HG03135 (cell line): ENCODE results near the gene TNFRSF12A.

Experiments used
- ATAC-seq: cut with Tn5 transposase; IDR thresholded peaks from one replicate; pipeline ENCODE4 v1.9.1; 2021; ENCODE audit warnings: mild to moderate bottlenecking, moderate library complexity; ENCODE audit not compliant: unreplicated experiment

TNFRSF12A gene

DNA sequence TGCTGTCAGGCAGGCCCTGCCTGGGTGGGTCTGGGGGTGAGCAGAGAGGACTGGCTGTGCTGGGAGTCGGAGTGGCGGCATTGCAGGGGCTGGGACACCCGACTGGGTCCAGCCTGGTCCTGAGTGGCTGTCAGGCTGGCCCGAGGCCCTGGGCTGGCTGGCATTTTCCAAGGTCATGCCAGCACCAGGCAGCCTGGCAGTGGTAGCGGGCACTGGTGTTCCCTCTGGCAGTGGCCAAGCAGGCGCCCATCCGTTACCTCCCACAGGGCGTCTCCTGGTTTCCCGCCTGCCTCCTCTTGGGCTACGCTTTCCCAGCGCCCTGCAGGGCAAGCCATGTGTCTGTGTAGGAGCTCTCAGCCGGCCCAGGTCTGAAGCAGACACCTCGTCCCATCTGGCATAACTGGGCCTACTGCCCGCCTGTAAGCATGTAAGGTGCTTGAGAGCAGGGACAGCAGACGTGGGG lies 34.2 kb upstream of the TNFRSF12A start:
- ATAC-seq, result no peak

DNA sequence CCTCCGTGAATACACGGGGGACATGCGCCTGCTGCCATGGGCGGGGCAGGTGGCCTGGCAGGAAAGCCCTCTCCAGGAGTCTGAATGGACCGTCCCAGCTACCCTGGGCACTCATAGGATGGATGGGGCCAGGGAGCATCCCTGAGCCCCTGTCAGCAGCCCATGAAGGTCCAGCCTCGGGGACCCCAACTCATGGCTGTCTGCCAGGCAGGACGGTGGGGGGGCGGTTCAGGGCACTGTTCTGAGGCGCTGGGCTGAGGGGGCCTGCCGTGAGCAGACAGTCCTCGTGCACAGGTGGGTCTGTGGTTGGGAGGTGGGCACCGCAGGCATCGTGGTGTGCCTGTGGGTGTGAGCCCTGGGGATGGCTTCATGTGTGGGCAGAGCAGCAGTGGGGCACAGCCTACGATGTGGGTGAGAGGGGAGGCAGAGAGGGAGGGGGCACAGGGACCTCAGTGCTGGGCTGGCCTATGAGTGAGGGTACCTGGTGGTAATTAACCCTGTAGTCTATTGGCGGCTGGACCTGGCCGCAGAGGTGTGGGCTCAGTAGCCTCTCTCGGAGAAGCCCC lies 33.5 kb upstream of the TNFRSF12A start:
- no peak for ATAC-seq

DNA sequence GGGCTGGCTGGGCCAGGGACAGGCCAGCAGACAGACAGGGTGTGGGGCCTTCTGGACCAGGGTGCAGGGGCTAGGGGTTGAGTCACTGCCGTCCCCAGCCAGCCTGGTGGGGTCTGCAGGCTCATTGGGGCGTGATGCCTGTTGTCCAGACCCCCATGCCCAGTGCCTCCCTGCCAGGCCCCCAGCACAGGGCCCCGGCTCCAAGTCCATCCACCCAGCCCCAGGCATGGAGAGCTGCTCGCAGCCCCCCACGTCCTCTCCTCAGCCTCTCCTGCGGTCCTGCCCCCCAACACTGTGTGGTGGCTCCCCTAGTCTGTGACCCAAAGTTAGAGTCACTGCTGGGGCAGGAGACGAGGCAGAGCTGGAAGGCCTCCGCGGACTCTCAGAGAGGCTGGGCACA lies 32.9 kb upstream of the TNFRSF12A start:
- ATAC-seq, result no peak

DNA sequence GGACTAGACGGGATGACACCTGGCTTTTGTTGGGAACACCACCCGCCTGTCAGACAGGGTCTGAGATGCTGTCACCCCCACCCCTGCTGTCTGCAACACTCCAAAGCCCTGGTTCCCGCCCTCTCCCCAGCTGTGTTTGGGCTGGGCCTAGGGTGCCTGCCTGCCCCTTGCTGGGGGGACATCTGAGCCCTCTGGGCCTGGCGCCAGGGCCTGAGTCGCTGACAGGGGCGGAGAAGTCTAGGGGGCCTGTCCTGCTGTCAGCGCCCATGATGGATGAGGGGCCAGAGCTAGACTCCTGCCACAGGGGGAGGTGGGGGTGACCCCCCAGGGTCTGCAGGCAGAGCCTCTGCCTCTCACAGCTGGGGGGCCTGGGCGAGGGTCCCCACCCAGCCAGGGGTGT lies 32.3 kb upstream of the TNFRSF12A start:
- ATAC-seq, result no peak

DNA sequence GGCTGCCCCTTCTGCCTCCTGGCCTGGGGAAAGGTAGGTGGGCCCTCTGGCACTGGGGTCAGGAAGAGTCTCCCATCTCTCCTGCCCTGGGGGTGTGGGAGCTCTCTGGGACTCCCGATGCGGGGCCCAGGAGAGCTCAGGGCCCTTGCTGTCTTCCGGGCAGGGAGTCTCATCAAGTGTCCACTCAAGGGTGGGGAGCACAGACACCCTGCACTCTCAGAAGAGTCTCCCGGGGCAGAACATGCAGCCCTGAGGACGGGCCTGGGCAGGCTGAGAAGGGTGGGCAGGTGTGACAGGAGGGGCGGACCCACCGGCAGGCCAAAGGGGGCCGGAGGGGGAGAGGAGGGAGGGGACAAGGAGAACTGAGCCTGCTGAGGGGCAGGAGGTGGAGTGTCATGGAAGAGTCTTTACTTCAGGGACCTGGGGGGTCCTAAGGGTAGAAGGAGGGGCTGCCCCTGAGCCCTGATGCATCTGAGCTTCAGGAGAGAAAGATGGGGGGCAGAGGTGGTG lies 31.5 kb upstream of the TNFRSF12A start:
- no peak for ATAC-seq

DNA sequence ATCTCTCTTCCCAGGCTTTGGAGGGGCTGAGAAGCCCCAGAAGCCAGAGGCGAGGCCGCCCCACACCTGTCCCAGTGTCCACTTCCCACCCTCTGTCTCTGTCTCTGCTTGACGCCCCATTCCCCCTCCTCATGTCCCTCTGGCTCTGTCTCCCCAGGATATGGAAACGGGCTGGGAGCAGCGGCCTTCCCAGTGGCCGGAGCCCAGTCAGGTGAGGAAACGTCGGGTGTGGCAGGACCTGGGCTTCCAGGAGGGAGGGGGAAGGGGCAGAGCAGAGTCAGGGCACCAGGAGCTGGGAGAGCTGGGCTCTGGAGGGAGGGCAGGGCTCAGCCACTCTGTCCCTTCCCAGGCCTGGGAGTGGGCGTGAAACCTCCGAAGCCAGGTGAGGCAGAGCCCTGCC lies 29.3 kb upstream of the TNFRSF12A start:
- no peak for ATAC-seq

DNA sequence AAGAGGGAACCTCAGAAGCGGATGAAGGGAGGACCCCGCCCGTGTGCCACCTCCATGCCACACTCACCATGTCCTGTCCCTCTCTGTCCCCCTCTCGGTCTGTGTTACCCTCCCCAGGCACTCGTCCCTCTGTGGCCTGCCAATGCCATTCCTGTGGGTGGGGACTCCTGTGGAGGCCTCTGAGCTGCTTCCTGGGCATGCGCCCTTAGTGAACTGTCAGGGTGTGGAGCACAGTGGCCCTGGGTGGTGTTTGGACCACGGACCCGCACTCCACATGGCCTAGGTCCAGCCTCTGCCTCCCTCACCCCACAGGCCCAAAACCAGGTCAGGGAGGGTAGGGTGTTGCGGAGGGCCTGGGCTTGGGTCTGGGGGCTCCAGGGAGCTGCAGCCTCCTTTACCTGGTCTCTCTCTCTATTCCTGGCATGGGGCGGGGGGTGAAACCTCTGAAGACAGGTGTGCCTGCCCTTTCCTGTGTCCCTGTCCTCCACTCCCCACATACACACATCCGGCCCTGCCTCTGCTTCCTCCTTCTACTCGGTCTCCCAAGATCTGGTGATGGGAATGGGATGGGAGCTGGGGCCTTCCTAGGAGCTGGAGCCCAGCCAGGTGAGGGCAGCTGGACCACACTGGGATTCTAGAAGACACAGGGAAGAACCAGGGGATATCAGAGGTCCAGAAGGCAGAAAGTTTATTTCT lies 28.5 kb upstream of the TNFRSF12A start:
- ATAC-seq, result no peak

DNA sequence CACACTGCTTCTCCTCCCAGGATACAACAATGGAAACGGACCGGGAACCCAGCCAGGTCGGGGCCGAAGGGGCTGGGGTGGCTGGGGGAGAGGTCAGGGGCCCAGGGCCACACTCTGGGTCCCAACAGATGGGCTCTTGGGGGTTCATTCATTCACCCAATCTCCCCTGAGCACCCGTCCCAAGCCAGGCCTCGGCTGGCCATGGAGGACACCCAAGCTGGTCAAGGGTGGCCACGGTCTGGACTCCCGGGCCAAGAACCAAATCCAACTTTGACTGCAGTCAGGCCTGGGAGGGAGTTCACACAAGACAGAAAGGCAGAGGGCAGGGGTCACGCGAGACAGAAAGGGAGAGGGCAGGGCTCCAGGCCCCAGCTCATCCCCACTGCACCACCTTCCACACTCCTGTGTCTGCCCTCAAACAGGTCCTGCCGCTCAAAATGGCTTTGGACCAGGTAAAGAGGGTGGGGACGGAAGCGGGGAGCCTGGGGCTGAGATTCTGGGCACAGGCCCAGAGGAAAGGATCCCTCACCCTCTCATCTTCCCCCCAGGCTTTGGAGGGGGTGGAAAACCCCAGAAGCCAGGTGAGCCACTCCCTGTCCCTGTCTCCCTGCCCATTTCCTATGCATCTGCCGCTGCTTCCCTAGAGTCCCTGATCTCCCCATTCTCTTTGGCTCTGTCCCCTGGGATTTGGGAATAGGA lies 27.6 kb upstream of the TNFRSF12A start:
- ATAC-seq, result no peak

DNA sequence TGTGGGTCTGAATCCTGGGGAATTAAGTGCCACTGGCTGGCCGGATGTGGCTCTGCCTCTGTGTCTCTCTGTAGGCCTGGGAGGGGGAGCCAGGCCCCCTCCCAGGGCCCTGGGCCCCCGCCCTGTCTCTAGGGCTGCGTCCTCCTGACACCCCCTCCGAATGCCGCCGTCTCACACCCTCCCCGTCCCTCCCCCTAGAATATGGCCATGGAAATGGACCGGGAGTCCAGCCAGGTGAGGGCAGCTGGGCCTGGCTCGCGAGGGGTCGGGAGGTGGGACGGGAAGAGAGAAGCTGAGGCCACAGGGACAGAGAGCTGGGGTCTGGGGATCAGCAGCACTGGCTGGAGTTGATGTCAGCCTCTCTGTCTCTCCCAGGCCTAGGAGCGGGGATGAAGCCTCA lies 23.9 kb upstream of the TNFRSF12A start:
- ATAC-seq, result no peak

DNA sequence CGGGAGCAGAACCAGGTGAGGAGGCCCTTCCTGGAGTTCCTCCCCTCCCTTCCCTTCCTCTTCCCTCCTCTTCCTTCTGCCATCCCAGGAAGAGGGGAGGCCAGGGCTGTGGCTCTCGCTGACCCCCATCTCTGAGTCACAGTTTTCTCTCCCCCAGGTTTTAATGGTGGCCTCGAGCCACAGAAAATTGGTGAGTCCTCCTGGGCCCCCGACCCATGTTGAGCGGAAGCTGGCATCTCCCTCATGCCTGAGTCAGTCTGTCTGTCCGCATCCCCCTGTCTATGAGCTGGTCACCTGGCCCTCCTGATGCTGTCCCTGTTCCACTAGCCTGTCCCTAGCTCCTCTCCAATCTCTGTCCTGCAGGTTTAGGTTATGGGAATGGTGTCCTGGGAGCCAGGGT lies 20.2 kb upstream of the TNFRSF12A start:
- ATAC-seq, result no peak

DNA sequence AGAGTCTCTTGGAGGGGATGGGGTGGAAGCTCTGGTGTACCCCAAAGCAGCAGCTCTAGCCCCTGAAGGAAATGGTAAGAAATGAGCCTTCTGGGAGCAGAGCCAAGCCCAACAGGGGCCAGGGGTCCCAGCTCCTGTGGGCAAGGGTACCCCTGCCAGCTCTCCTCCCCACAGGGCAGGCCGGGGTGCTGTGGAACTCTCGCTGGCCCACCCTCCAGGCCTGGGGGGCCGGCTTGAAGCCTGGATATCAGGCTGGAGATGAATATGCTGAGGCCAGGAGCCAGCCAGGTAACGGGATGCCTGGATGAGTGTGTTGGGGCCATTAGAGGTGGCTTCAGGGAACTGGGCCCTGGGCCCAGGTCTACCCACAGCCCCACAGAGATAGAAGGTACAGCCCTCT lies 19.6 kb upstream of the TNFRSF12A start:
- ATAC-seq, result no peak

DNA sequence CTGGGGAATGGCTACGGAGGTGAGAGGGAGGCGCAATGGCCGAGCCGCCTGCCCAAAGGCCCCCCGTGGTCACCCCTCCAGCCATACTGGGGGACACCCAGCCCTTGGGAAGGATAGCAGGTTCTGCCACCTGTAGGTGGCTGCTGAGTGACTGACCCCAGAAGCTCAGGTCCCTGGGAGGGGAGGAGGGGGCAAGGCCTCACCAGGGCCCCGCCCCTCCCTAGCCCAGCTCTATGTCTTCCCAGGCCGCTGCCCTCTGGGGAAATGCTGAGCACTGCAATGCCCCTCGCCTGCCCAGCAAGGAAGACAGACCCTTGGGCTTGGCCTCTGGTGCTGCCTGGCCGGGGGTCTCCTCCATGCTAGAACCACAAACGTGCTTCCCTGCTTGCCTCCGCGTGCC lies 18.9 kb upstream of the TNFRSF12A start:
- ATAC-seq, result no peak

DNA sequence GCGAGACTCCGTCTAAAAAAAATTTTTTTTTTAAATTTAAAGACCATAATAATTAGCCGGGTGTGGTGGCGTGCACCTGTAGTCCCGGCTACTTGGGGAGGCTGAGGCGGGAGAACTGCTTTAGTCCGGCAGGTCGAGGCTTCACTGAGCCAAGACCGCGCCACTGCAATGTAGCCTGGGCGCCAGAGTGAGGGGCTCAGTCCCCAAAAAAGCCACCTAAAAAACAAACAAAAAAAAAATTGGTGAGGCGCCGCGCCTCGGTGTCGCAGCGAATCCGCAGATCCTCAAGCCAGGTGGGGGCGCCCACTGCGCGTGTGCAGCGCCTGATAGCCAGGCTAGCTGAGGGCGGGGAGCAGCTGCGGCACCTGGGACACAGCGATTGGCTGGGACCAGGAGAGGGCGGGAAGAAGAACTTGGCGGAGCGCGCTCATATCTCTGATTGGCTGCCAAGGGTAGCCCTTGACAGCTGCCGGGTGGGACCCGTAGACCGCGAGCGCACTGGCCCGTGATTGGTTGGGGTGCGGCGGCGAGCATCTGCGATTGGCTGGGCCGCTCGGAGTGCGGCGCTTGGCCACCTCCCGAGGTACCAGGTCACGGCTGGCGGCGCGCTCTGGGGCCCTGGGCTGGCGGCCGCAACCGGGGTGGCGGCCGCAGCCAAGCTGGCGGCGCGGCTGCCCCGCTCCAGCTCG lies 16.4 kb upstream of the TNFRSF12A start:
- peak; percentile 89 for ATAC-seq

DNA sequence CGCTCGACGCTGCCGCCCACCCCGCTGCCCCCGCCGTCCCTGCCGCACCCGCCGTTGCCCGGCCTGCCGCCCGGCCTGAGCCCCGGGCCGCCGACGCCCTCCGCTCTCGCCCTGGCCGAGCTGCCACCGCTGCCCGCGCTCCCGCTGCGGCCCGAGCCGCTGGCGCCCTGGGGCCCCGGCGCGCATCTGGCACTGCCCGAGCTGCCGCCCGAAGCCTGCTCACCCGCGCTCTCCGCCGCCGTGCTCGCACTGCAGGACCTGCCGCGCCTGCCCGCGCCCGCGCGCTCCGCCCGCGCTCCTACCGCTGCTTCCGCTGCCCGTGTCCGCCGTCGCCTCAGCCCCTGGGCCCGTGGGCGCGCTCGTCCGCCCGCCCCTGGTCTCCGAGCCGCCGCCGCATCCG lies 15.8 kb upstream of the TNFRSF12A start:
- peak; percentile 18 for ATAC-seq

DNA sequence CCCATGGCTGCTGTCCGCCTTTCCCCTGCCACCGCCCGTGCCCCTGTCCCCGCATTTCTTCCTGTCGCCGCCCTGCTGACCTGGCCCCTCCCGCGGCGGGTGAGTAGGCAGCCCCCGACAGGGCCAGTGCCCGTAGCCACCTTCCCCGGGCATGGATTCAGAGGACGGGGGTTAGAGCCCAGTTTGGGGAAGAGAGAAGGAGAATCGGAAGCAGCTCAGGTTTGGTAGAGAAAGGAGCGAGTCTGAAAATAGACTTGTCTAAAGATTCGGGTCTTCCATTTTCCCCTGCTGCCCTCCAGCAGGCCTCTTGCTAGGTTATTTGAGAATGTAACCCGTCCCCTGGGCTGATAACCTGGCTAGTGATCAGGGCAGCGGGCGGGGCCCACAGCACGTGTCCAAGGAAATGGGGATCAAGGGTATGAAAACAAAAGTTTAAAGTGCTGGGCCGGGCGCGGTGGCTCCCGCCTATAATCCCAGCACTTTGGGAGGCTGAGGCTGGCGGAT lies 15.3 kb upstream of the TNFRSF12A start:
- ATAC-seq, result no peak

DNA sequence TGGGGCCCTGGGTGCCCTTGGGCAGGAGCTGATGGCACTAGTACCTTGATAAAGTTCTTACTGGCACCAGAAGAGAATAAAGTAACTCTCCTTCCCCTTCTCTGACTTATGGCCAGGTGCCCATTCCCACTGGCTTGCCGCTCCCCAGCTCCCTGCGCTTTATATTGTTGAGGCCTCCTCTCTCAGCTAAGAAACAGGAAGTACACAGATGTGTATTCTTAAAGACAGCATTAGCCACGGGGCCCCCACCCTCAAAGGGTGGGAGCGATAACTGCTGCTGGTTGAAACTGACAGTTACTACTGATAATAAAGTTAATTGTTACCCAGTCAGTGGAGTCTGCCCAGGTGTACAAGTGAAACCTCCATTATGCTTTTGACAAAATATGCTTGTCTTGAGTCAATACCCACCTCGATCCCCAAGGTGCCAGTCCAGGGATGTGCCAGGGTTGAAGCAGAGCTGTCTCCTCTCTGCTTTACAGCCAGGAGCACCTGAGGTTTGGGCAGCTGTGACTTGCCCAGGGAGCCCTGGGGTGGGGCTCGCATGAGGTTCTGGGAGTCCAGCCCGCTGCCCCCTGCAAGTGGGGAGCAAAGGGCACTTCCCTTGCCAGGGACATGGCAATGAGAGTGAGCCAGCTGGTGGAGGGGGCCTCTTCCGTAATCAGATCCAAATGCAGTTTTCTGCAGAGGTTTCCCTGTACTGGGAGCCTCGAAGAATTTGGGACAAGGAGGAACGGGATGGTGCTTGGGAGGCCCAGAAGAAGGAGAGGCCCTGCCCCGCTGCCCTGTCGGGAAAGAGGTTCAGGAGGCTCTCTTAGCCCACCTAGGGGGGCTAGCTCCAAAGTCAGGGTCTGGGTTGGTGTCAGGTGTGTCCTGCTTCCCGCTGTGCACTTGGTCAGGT lies 12.9 kb upstream of the TNFRSF12A start:
- ATAC-seq, result no peak

DNA sequence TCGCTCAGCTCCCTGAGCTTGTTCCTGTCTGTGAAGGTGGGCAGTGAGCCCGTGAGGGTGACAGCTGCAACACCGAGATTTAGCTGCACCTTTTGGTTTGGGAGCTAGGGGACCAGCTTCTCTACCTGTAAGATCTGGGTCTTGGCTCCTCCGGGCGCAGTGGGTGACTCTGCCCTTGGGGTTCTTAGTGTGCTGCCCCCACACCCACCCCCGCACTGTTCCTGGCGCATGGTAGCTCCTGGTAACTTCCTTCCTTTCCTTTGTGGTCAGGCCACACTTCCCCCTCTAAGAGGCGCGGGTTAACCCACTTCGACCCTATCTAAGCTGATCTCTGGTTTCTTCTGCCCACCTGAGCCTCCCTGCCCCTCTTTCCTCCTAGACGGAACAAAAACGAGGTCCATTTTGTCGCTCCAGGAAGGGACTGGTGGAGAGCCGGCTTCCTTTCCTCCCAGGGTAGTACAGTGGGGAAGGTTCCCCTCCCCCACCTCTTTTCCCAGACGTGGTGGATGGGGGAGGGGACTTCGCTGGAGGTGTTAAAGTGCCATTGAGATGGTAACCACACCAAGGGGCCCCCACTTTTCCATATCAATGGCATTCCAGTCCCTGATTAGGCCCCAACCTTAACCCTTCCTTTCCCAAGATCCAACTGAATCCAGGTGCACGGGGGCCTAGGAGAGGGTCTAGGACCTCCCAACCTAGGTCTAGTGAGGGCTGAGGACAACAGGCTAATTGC lies 12.0 kb upstream of the TNFRSF12A start:
- ATAC-seq, result no peak

DNA sequence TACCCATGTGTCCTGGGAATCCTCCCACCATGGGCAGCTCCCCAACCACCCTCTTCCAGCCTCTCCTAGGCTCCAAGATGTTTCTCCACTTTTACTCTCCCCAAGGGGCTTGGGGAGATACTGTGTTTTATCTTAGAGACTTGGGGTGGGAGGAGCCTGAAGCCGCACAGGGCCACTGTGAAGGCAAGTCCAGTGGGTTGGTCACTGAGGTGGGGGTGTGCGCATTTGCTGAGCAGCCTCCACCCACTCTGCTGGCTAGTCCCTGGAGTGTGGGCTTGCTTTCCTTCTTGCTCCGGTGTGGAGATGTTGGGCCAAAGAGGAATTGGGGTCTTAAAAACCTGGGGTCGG lies 11.5 kb upstream of the TNFRSF12A start:
- no peak for ATAC-seq

DNA sequence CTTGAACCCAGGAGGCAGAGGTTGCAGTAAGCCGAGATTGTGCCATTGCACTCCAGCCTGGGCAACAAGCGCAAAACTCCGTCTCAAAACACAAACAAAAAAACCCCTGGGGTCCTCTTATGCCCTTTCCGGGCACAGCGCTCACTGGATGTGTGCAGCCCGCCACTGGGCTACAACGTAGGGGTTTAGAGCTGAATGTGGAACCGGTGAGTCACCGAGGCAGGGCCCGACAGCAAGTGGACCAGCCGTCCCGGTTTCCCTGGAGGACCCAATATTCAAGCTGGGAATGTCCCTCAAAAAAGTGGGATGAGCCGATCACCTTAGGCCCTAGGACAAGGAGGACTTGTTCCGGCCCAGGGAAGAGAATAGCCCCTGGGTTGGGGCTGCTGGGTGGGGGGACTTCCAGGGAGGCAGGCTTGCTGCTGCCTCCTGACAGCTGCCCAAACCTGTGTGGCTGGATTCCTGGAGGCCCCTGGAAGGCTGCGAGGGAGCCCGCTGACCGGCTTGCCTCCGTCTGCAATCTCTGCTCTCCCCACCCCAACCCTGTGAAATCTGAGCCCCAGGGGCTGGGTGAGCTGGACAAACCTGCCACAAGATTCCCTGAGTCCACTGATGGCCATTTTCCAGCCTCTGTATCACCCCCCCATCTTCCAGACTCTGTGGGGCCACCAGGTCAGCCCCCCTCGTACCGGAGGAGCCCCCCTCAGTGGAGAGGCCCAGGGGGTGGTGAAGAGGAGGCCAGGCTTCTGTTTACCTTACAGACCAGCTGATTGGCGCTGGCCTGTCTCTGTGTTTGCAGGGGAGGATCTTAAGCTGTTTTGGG lies 10.4 kb upstream of the TNFRSF12A start:
- ATAC-seq, result no peak
